22Rv1 (cell line): ENCODE results near the gene KANSL1.

Experiments
- CTCF ChIP-seq: fragments of 450-650 bp; IDR thresholded peaks from 2 replicates; pipeline ENCODE4 v1.5.1; 2017; ENCODE audit warnings: mild to moderate bottlenecking
- ZFX ChIP-seq: fragments of 450-650 bp; IDR thresholded peaks from 2 replicates; pipeline ENCODE4 v1.6.1; 2017; ENCODE audit warnings: antibody characterized with exemption, borderline replicate concordance

GRCh38 chr17:45995627-45996270 lies 197.5 kb downstream of the KANSL1 start:
- no peak for TF ChIP-seq CTCF
- no peak for TF ChIP-seq ZFX
